ENCODE measurements around the gene ATXN1.

DNA sequence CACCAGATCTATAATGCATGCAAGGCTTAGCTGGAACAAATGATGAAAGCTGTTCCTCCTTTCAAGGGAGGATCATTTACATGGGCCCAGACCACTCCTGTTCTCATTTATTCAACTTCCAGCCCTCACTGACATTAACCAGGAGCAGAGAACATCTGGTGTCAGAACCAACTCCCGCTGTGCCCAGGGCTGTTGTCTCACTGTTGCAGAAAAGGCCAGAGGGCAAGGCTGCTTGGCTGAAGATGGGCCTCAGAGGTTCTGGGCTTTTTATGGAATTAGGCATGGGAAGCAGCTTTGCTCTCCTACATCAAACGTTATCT is 358.7 kb downstream of the ATXN1 start:
- TF ChIP-seq POLR2A (IDR thresholded peaks at IDR 0.05; ENCODE audit: low read length) (no peak), GATA1 (IDR thresholded peaks at IDR 0.05; ENCODE audit: low read depth, low read length) (no peak)
